HFFc6 (cell line): ENCODE results near the gene NLRP1. TPM values are rescaled to one million over a fixed set of nuclear protein-coding genes. Genes with fewer than 3 reads are reported as not detected.

Experiments used
- DNase-seq: peaks from one replicate; pipeline ENCODE4 v3.0.0-alpha.2; 2018
- H3K27ac Mint-ChIP-seq: 2 replicates; pipeline ENCODE4 v1.8.0; 2020; ENCODE audit warnings: mild to moderate bottlenecking, mixed read lengths
- H3K27me3 Mint-ChIP-seq: 2 replicates; pipeline ENCODE4 v1.8.0; 2021; ENCODE audit warnings: mild to moderate bottlenecking, moderate library complexity, mixed read lengths; ENCODE audit not compliant: insufficient read depth
- H3K36me3 Mint-ChIP-seq: 2 replicates; pipeline ENCODE4 v1.8.0; 2021; ENCODE audit warnings: low read depth, mixed read lengths
- H3K4me1 Mint-ChIP-seq: 2 replicates; pipeline ENCODE4 v1.8.0; 2020; ENCODE audit warnings: low read depth, mixed read lengths
- H3K4me3 Mint-ChIP-seq: 2 replicates; pipeline ENCODE4 v1.8.0; 2020; ENCODE audit warnings: mild to moderate bottlenecking, moderate library complexity, mixed read lengths
- H3K9me3 Mint-ChIP-seq: 2 replicates; pipeline ENCODE4 v1.8.0; 2020; ENCODE audit warnings: mild to moderate bottlenecking, mixed read lengths
- CTCF ChIP-seq: fragments of 200-600 bp; sonication (generic); IDR thresholded peaks from 2 replicates; pipeline ENCODE4 v1.5.0; 2021; ENCODE audit warnings: antibody characterized with exemption, mild to moderate bottlenecking
- total RNA-seq, 6 experiments: library from RNA; stranded (reverse); fragmentation: NEBNext Ultra II Directional; extraction: Animal tissue kit (Norgen Biotek cat#: 25700); gene quantifications; 2 replicates in 1 of 6; 3 replicates in 5 of 6; pipeline ENCODE4 v1.2.3, GENCODE V29; 2021

NLRP1 gene
- total RNA-seq, 6 experiments from 2014 or later, result 26.9 to 44.9 (median 40.6) TPM

- no peak for TF ChIP-seq CTCF
- no peak for DNase-seq
- Mint-ChIP-seq H3K27me3 (peaks cover 45% of the 10 kb centered on the region), H3K4me3 (no peak overlapping the region), H3K27ac (no peak overlapping the region), H3K36me3 (no peaks in the 10 kb centered on the region), H3K9me3 (no peaks in the 10 kb centered on the region), H3K4me1 (0 out of 2 replicates have a peak, but pooled peaks cover 1% of the 10 kb centered on the region)
Observed at GRCh38 chr17:5600041-5600440, 15.7 kb upstream of the NLRP1 start.

GRCh38 chr17:5598457-5598856, 14.1 kb upstream of the NLRP1 start:
- Mint-ChIP-seq H3K27ac (no peak overlapping the region), H3K27me3 (peaks cover 46% of the 10 kb centered on the region), H3K9me3 (no peaks in the 10 kb centered on the region), H3K36me3 (no peaks in the 10 kb centered on the region), H3K4me1 (0 out of 2 replicates have a peak, but pooled peaks cover 5% of the 10 kb centered on the region), H3K4me3 (no peak overlapping the region)
- no peak for DNase-seq
- TF ChIP-seq CTCF, result no peak

- no peak overlapping the region for H3K4me3 Mint-ChIP-seq
- peaks cover 47% of the 10 kb centered on the region for H3K27me3 Mint-ChIP-seq
- no peak for TF ChIP-seq CTCF
- DNase-seq, result no peak
- no peaks in the 10 kb centered on the region for H3K36me3 Mint-ChIP-seq
- 0 out of 2 replicates have a peak, but pooled peaks cover 5% of the 10 kb centered on the region for H3K4me1 Mint-ChIP-seq
- H3K27ac Mint-ChIP-seq, result no peak overlapping the region
- H3K9me3 Mint-ChIP-seq, result no peaks in the 10 kb centered on the region
Observed at GRCh38 chr17:5596421-5596820, 12.1 kb upstream of the NLRP1 start.

- no peak overlapping the region for H3K27ac Mint-ChIP-seq
- TF ChIP-seq CTCF, result no peak
- DNase-seq, result no peak
- peak overlapping the region; percentile 27; the same call in 1 of the 2 replicates for H3K4me3 Mint-ChIP-seq
- no peaks in the 10 kb centered on the region for H3K36me3 Mint-ChIP-seq
- H3K27me3 Mint-ChIP-seq, result peaks cover 42% of the 10 kb centered on the region
- H3K4me1 Mint-ChIP-seq, result 0 out of 2 replicates have a peak, but pooled peaks cover 5% of the 10 kb centered on the region
- H3K9me3 Mint-ChIP-seq, result no peaks in the 10 kb centered on the region
Observed at GRCh38 chr17:5595831-5596230, 11.5 kb upstream of the NLRP1 start.

GRCh38 chr17:5592382-5592781, 8.1 kb upstream of the NLRP1 start:
- Mint-ChIP-seq H3K27me3 (peaks cover 26% of the 10 kb centered on the region), H3K27ac (no peak overlapping the region), H3K9me3 (no peaks in the 10 kb centered on the region), H3K4me3 (no peak overlapping the region), H3K4me1 (peaks cover 7% of the 10 kb centered on the region), H3K36me3 (no peaks in the 10 kb centered on the region)
- DNase-seq, result peak; percentile 63
- TF ChIP-seq CTCF, result peak; percentile 87

GRCh38 chr17:5591966-5592365, 7.7 kb upstream of the NLRP1 start:
- no peak for DNase-seq
- no peak for TF ChIP-seq CTCF
- Mint-ChIP-seq H3K36me3 (no peaks in the 10 kb centered on the region), H3K9me3 (no peaks in the 10 kb centered on the region), H3K4me3 (no peak overlapping the region), H3K4me1 (peaks cover 11% of the 10 kb centered on the region), H3K27ac (no peak overlapping the region), H3K27me3 (peaks cover 24% of the 10 kb centered on the region)
